GM13977 (cell line): Measurements from ENCODE around the gene IRAK3.

ENCODE experiments used
- DNase-seq: peaks from one replicate; pipeline ENCODE4 v3.0.0; 2012; ENCODE audit warnings: low spot score
- in situ Hi-C: fragments of 300-500 bp; cut with MboI; formaldehyde crosslinking; loops from one replicate; pipeline ENCODE4 v1.12.0; 2022; ENCODE audit warnings: low sequenced_read_pairs, low pct_unique_long_range_greater_than_20kb, mixed read lengths, inconsistent platforms; ENCODE audit not compliant: unreplicated experiment
- TF ChIP-seq, protein P1 (sequence below): IDR thresholded peaks from 2 replicates; pipeline ENCODE4 v1.5.1; 2012; ENCODE audit warnings: mild to moderate bottlenecking, control low read depth; ENCODE audit not compliant: insufficient read depth; ENCODE audit errors: extremely low read depth, missing control alignments

The IRAK3 gene

DNA sequence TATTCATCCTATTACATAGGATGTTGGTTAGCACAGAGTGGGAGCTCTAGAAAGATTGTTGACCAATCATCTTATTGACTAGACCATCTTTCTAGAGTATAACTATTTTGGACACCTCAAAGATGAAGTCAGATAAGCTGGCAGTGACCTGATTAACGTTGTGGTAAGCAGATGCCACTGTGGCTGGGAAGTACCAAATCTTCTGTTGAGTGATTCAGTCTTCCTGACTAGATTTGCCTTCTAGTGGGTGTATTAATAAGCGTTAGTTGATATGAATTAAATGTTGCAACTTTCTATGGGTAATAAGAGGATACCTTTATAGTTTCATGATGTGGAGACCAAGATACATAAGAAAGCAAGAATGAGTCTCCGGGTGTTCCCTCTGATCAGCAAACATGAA is 62.0 kb downstream of the IRAK3 start:
- TF ChIP-seq, protein P1, sequence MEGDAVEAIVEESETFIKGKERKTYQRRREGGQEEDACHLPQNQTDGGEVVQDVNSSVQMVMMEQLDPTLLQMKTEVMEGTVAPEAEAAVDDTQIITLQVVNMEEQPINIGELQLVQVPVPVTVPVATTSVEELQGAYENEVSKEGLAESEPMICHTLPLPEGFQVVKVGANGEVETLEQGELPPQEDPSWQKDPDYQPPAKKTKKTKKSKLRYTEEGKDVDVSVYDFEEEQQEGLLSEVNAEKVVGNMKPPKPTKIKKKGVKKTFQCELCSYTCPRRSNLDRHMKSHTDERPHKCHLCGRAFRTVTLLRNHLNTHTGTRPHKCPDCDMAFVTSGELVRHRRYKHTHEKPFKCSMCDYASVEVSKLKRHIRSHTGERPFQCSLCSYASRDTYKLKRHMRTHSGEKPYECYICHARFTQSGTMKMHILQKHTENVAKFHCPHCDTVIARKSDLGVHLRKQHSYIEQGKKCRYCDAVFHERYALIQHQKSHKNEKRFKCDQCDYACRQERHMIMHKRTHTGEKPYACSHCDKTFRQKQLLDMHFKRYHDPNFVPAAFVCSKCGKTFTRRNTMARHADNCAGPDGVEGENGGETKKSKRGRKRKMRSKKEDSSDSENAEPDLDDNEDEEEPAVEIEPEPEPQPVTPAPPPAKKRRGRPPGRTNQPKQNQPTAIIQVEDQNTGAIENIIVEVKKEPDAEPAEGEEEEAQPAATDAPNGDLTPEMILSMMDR: no peak
- DNase-seq: no peak
- in situ Hi-C loops: loop anchor here (25.0 kb wide), 1 partner anchor 461 kb away; no protein-coding TSS in a partner anchor

DNA sequence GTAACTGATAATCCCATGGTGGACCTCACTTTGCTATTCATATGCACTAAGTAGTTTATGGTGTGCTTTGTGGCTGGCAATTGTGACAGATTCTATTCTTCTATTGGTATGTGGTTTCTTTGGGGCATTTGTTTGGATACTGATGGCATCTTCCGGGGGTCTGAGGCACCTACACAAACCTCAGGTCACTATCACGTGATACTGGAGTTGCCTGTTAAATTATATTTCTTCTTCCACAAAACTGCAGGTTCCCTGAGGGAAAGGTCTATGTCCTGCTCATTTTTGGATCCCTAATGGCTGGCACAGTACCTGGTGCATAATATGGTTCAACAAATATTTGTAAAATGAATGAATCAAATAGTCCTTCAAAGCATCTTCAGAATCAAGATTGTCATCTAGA is 63.8 kb downstream of the IRAK3 start:
- in situ Hi-C loops: loop anchor here (25.0 kb wide), 1 partner anchor 460 kb away; no protein-coding TSS in a partner anchor
- no peak for DNase-seq
- TF ChIP-seq, protein P1: no peak

DNA sequence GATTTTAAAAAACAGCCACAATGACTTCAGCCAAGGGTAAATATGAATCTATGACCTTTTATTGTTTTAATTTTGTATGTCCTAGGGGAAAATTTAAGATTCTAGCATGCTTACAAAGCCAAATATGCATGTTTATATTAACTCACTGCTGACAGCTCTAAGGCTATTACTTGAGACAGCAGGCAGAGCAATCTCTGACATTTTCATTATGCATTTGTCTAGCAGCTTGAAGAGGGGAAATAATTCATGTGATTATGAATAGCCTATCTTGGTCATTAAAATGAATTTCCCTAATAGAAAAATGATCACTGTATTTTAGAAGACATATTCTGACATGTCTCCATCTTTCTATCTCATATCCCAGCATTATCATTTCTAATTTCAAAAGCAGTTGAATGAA is 66.7 kb downstream of the IRAK3 start:
- no peak for DNase-seq
- in situ Hi-C loops: loop anchor here (25.0 kb wide), 1 partner anchor 457 kb away; no protein-coding TSS in a partner anchor
- TF ChIP-seq, protein P1: no peak

DNA sequence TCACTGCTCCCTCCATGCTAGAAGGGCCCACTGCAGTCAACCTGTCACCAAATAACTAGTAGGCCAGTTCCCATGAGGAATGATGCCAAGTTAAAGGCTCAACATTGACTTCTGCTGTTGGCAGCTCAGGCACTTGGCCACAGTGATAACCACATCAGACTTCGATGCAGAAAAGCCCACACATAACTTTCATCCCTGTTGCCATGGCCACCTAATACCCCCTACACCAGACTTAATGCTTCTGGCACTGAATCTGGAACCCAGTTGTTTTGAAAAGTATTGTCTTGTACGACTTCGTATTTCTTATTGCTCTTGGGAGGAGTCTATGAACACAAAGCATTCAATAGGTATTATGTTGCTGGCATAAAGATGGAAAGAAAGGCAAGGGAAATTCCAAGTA is 69.0 kb downstream of the IRAK3 start:
- DNase-seq: no peak
- in situ Hi-C loops: loop anchor here (25.0 kb wide), 1 partner anchor 454 kb away; no protein-coding TSS in a partner anchor
- TF ChIP-seq, protein P1: no peak

DNA sequence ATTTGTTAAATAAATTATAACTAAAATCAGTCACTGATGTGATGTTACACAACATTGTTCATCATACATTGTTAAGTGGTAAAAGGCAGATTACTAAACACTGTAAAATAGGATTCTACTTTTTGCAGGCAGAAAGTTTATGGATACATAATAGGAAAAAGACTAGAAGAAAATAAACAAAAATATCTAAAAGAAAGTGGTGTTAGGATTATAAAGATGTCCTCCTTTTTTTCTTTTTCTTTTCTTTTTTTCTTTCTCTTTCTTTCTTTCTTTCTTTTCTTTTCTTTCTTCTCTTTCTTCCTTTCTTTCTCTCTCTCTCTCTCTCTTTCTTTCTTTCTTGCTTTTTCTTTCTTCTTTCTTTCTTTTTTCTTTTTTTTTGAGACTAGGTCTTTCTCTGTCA is 73.7 kb downstream of the IRAK3 start:
- in situ Hi-C loops: loop anchor here (25.0 kb wide), 1 partner anchor 450 kb away; no protein-coding TSS in a partner anchor
- no peak for DNase-seq
- TF ChIP-seq, protein P1: no peak

DNA sequence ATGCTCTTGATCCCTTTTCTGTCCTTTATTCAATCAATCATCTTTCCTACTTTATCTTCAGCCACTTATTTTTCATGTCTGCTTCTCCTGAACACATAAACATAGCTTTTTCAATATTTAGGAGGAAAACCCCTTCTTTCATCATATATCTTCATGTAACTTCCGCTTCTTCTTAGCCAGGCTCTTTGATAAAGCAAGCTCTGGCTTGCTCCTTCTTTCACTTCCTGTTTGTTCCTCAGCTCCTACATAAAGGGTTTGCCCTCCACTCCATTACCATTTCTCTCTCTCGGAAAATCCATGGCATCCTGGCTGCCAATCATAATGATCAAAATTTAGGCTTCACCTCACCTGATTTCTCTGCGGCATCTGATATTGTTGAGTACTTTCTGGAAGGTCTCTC is 79.5 kb downstream of the IRAK3 start:
- DNase-seq: no peak

More for the DNA sequence above, 79.5 kb downstream of the IRAK3 start:
- in situ Hi-C loops: loop anchor here (25.0 kb wide), 1 partner anchor 444 kb away; no protein-coding TSS in a partner anchor
- TF ChIP-seq, protein P1: no peak
